Measurements from ENCODE around the gene CHCHD4.

CHCHD4 gene

DNA sequence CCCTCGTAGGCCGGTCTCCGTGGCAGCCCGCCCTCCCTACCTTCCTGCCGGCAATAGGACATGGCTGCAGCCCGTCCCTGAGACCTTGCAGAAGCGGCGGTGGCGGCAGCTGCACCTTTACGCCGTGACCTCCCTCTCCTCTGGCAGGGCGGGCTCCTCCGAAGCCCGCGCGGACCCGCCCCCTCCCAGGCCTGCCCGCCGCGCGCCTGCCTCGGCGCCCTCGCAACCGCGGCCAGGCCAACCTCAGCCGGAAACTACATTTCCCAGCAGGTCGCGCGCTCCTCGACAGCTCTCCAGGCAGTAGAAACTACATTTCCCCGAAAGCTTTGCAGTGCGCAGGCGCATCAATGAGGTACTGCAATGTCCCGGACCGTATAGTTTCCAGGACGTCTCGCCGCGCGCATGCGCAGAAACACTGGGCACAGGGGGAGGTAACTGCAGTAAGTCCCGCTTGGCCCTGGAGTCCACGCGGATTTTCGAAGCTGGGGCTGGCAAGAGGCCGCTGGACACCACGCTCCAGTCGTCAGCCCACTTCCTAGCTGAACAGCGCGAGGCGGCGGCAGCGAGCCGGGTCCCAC, at the start of gene CHCHD4, which contains the start of gene TMEM43:
Gene CHCHD4 (minus strand): TSS at position 256 of the 578 bp plus-strand sequence. CDS start 194 bp downstream, at position 62.
Gene TMEM43 (plus strand): TSS at position 438 of the 578 bp plus-strand sequence. CDS start 142 bp downstream, outside the sequence.
- peak; percentile 96 to 98 for DNase-seq (ENCODE audit: low read depth in 2 of 2, low spot score in 1 of 2)

DNA sequence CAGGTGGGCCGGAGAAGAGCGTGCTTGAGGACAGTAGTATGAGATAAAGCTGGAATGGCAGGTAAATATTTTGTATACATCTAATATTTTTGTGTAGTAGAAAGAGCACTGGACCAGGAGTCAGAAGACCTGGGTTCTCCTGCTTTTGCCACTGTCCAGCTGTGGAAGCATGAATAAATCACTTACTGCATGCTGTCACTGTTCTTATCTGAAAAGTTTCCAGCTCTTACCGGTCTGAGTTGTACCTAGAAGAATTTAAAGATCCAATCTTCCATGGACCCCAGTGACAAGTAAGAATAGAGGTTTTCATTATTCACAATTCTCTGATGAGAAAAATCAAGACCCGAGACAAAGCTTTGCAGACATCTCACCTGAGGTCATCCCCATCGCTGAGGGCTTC, 47.8 kb upstream of the CHCHD4 start:
- DNase-seq (ENCODE audit: low read depth in 2 of 2, low spot score in 1 of 2): no peak

- DNase-seq (ENCODE audit: low read depth in 2 of 2, low spot score in 1 of 2): no peak
These were observed 46.0 kb upstream of the CHCHD4 start for GRCh38 chr3:14170531-14171159.

- no peak for DNase-seq (ENCODE audit: low read depth in 2 of 2, low spot score in 1 of 2)
These were observed 45.2 kb upstream of the CHCHD4 start for GRCh38 chr3:14169871-14170270.

DNA sequence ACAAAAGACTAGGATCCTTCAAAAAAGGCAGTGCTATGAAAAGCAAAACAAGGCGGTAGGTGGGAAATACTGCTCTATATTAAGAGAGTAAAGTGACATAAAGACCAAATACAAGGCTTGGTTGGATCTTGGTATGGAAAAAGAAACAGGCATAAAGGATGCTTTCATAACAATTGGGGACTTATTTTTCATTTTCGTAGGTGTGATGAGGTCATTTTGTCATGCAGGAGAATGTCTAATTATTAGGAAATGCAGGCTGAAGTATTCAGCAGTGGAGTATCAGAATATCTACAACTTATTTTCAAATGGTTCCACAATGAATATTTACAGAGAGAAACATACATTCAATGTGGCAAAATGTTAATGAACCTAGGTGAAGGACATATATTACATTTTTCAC, 44.8 kb upstream of the CHCHD4 start:
- DNase-seq (ENCODE audit: low read depth in 2 of 2, low spot score in 1 of 2): no peak

DNA sequence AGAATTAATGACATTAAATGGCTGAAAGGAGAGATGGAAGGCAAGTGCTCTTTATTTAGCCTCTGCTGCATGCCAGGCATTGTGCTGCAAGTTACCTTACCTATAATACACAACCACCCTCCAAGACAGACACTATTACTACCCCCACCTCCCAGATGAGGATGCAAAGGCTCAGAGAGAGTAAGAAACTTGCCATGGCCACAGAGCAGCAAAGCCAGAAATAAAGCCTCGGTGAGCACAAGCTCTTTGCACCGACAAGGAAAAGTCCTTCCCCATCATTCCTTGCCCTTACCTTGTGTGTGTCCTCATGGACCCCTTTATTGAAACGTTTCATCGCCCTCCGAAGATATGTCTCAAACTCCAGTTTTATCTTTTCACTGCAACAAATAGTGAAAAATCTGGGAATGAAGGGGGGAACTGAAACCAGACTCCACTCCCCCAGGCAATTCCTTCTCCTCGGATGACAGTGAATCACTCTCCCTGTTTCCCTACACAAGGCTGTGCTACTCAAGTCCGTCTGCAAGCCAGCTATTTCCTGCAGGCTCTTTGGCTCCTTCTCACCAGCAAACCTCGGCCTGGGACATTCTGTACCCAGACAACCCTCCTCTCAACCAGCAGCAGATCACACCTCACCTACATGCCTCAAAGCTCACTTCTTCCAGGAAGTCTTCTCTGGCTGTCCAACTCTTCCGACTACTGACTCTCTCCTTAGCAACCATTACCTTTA, 42.4 kb upstream of the CHCHD4 start:
- DNase-seq (ENCODE audit: low read depth in 2 of 2, low spot score in 1 of 2): no peak

DNA sequence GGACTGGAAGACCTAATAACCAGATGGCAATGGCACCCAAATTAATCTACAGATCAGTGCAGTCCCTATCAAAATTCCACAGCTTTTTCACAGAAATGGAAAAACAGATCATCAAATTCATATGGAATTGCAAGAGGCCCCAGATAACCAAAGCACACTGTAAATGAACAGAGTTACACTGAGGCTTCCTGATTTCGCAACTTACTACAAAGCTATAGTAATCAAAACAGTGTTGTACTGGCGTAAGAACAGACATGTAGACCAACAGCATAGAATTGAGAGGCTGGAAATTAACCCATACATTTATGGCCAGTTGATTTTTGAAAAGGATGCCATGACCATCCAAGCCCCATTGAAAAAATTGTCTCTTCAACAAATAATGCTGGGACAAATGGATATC, 37.5 kb upstream of the CHCHD4 start:
- DNase-seq (ENCODE audit: low read depth in 2 of 2, low spot score in 1 of 2): no peak

- no peak for DNase-seq (ENCODE audit: low read depth in 2 of 2, low spot score in 1 of 2)
These were observed 36.6 kb upstream of the CHCHD4 start for GRCh38 chr3:14161282-14161681.

DNA sequence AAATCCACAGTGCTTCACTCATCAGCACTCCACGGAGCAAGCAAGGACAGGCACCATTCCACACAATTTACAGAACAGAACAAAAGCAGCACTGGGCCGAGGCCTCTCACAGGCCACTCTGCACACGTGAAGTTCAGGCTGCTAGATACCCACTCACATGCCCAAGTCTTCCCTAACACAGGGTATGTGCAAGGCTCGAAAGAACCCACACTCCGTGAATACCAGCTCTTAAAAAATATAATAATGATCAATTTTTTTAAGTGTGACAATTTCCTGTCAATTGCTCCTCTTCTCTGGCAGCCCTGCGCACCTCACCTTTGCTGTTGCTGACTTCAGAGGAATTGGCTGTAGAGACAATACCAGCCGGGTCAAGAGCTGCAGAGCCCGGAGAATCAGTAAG, 34.8 kb upstream of the CHCHD4 start:
- no peak for DNase-seq (ENCODE audit: low read depth in 2 of 2, low spot score in 1 of 2)

- no peak for DNase-seq (ENCODE audit: low read depth in 2 of 2, low spot score in 1 of 2)
These were observed 33.7 kb upstream of the CHCHD4 start for GRCh38 chr3:14158370-14158769.

- no peak for DNase-seq (ENCODE audit: low read depth in 2 of 2, low spot score in 1 of 2)
These were observed 33.3 kb upstream of the CHCHD4 start for GRCh38 chr3:14157951-14158350.

- no peak for DNase-seq (ENCODE audit: low read depth in 2 of 2, low spot score in 1 of 2)
These were observed 32.3 kb upstream of the CHCHD4 start for GRCh38 chr3:14156843-14157561.

GRCh38 chr3:14156201-14156600, 31.5 kb upstream of the CHCHD4 start:
- no peak for DNase-seq (ENCODE audit: low read depth in 2 of 2, low spot score in 1 of 2)

GRCh38 chr3:14154895-14155440, 30.3 kb upstream of the CHCHD4 start:
- DNase-seq (ENCODE audit: low read depth in 2 of 2, low spot score in 1 of 2): no peak

GRCh38 chr3:14154276-14154675, 29.6 kb upstream of the CHCHD4 start:
- DNase-seq (ENCODE audit: low read depth in 2 of 2, low spot score in 1 of 2): no peak

- DNase-seq (ENCODE audit: low read depth in 2 of 2, low spot score in 1 of 2): no peak
These were observed 29.0 kb upstream of the CHCHD4 start for GRCh38 chr3:14153663-14154062.

DNA sequence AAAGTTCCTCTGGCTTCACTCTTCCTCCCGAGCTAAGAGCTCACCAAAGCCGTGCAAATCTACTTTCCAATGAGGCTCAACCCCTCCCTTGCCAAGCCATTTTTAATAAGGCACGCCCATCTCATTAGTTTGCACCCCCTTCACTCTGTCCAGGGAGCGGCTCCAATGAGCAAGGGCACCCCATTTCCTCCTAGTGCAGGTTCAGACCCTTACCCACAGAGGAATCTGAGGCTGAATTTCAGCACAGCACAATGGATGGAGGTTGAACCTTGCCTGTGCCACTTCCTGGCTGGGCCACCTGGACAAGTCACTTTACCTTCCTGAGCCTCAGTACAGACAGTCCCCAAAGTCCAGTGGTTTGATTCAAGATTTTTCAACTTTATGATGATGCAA, 28.3 kb upstream of the CHCHD4 start:
- no peak for DNase-seq (ENCODE audit: low read depth in 2 of 2, low spot score in 1 of 2)

GRCh38 chr3:14152233-14152962, 27.7 kb upstream of the CHCHD4 start:
- DNase-seq (ENCODE audit: low read depth in 2 of 2, low spot score in 1 of 2): no peak

DNA sequence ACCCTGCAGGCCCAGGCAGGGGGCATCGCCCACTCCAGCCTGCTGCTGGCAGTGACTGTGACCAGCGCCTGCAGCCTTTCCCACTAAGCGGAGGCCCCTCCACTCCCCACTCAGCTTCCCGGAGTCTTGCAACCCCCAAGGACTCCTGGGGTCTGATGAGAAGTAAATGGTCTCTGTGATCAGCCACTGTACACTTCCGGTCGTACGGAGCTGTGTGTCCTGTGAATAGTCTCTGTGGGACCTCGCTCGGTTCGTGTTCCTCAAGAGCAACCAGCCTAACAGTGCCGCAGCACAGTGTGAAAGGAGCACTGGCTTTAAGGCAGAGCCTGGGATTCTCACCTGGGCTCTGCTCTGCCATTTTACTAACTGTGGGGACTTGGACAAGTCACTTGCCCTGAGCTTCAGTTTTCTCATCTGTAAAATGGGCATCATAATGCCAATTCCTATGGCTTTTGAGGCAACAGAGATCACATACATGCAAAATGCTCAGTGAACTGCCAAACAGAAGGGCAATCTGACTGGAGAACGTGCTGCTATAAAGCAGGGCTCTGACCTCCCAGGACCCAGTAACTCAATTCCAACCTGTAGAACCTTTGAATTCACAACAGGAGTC, 26.9 kb upstream of the CHCHD4 start:
- no peak for DNase-seq (ENCODE audit: low read depth in 2 of 2, low spot score in 1 of 2)

- DNase-seq (ENCODE audit: low read depth in 2 of 2, low spot score in 1 of 2): no peak
These were observed 26.0 kb upstream of the CHCHD4 start for GRCh38 chr3:14150491-14151230.

Data from stimulated activated CD8-positive, alpha-beta memory T cell treated with anti-CD3 and anti-CD28 coated beads, Interleukin-4, amount 100 ng/mL, for 4 hours (primary cell).